Natural killer cell (primary cell): ENCODE data around the gene MSMB. TPM values are rescaled to one million over a fixed set of nuclear protein-coding genes. Genes with fewer than 3 reads are reported as not detected.
"Not testable (repeated sequence)": the region's sequence is repeated elsewhere in the genome, so short reads cannot be mapped to it uniquely, and the experiment has no call there.

ENCODE experiments used
- ATAC-seq, 3 donors: fragments of 150-1000 bp in 2 of 3; fragments of 200-7000 bp in 1 of 3; cut with Tn5 transposase; 1 replicate in 1 of 3; 2 replicates in 2 of 3; pipeline ENCODE4 v1.10.0; 2021; ENCODE audit warnings: mild to moderate bottlenecking in 2 of 3, moderate library complexity in 2 of 3
- DNase-seq, 2 donors: peaks; one replicate each; pipeline versions ENCODE4 v3.0.0 to v3.0.0-alpha.2; 2013 to 2021; ENCODE audit warnings: mixed read lengths in 1 of 2
- H3K27ac ChIP-seq: one replicate; pipeline ENCODE4 v1.5.1; 2013; ENCODE audit warnings: mild to moderate bottlenecking, low read length
- H3K27me3 ChIP-seq: one replicate; pipeline ENCODE4 v1.6.1; 2013; ENCODE audit warnings: low read length; ENCODE audit not compliant: control insufficient read depth, insufficient read depth
- H3K36me3 ChIP-seq: one replicate; pipeline ENCODE4 v1.6.1; 2013; ENCODE audit warnings: low read length; ENCODE audit not compliant: control insufficient read depth, insufficient read depth
- H3K4me1 ChIP-seq: one replicate; pipeline ENCODE4 v1.6.1; 2013; ENCODE audit warnings: low read length; ENCODE audit not compliant: control insufficient read depth, insufficient read depth
- H3K4me3 ChIP-seq: one replicate; pipeline ENCODE4 v1.5.1; 2013; ENCODE audit warnings: low read length
- H3K9me3 ChIP-seq: one replicate; pipeline ENCODE4 v1.6.1; 2013; ENCODE audit warnings: low read length; ENCODE audit not compliant: control insufficient read depth, insufficient read depth
- H3K27ac Mint-ChIP-seq, 2 donors: one replicate each; pipeline ENCODE4 v1.8.0; 2022; ENCODE audit warnings: mild to moderate bottlenecking in 2 of 2, mixed read lengths in 2 of 2, moderate library complexity in 1 of 2
- H3K27me3 Mint-ChIP-seq, 2 donors: one replicate each; pipeline ENCODE4 v1.8.0; 2022; ENCODE audit warnings: low read depth in 2 of 2, mixed read lengths in 2 of 2
- H3K36me3 Mint-ChIP-seq: one replicate; pipeline ENCODE4 v1.8.0; 2022; ENCODE audit warnings: mixed read lengths
- H3K4me1 Mint-ChIP-seq, 2 donors: one replicate each; pipeline ENCODE4 v1.8.0; 2022; ENCODE audit warnings: mixed read lengths in 2 of 2
- H3K4me3 Mint-ChIP-seq: one replicate; pipeline ENCODE4 v1.8.0; 2022; ENCODE audit warnings: mild to moderate bottlenecking, moderate library complexity, mixed read lengths
- H3K9me3 Mint-ChIP-seq, 2 donors: one replicate each; pipeline ENCODE4 v1.8.0; 2022; ENCODE audit warnings: mixed read lengths in 2 of 2
- WGBS: methylation state at CpG from one replicate; pipeline ENCODE4 v1.1.7; 2013; ENCODE audit warnings: missing lambda C conversion rate; ENCODE audit not compliant: insufficient coverage; 5-methylcytosine and 5-hydroxymethylcytosine counted together
- intact Hi-C: fragments of 100-400 bp; cut with micrococcal nuclease; formaldehyde crosslinking; loops from one replicate; pipeline ENCODE4 v1.14.2; 2022
- total RNA-seq, 4 donors: library from RNA; stranded (reverse); fragments of 120-200 nt in 1 of 4; gene quantifications; one replicate each; pipeline versions ENCODE4 v1.2.3 to v1.2.4, GENCODE V29; 2013 to 2022
- TF ChIP-seq, protein P1 (sequence below): fragments of 200-600 bp; IDR thresholded peaks from one replicate; pipeline ENCODE4 v1.8.0; 2022; ENCODE audit warnings: antibody characterized with exemption

Gene MSMB
- total RNA-seq, 3 donors from 2014 or later (not counting 1 experiment from before 2014, with no cell fraction given) = not detected

DNA sequence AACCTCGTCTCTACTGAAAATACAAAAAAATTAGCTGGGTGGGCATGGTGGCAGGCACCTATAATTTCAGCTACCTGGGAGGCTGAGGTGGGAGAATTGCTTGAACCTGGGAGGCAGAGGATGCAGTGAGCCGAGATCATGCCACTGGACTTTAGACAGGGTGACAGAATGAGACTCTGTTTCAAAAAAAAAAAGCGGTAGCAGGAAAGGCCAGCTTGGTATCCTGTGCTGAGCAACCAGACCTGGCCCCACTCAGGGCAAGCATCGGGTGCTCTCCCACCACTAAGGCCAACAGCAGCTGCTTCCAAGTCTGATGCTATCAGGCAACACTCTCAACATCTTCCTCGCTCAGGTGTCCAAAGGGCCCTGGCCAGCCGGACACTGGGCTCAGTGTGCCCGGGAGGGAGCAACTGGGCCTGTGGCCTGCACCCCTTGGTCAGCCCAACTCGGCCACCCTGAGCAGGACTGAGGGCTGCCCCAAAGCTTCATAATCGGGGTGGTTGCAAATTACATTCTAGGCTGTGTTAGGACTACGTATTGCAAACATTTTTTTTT is 44.3 kb upstream of the MSMB start:
- Mint-ChIP-seq H3K36me3 (no peaks in the 10 kb centered on the region), H3K4me3 (no peak overlapping the region), H3K27ac (peak overlapping the region; percentile 10 to 30), H3K27me3 (no peaks in the 10 kb centered on the region), H3K9me3 (no peaks in the 10 kb centered on the region), H3K4me1 (peaks cover 0 to 3% of the 10 kb centered on the region in 2 donors)
- Histone ChIP-seq H3K27me3 (no peaks in the 10 kb centered on the region), H3K9me3 (no peaks in the 10 kb centered on the region), H3K27ac (no peak overlapping the region), H3K4me3 (no peak overlapping the region), H3K4me1 (peaks cover 56% of the 10 kb centered on the region), H3K36me3 (no peaks in the 10 kb centered on the region)
- intact Hi-C loops = no loop called here
- ATAC-seq (no peak), DNase-seq (no peak)
- WGBS = 94% methylated on average over 10 of the region's 10 CpGs
- TF ChIP-seq, protein P1, sequence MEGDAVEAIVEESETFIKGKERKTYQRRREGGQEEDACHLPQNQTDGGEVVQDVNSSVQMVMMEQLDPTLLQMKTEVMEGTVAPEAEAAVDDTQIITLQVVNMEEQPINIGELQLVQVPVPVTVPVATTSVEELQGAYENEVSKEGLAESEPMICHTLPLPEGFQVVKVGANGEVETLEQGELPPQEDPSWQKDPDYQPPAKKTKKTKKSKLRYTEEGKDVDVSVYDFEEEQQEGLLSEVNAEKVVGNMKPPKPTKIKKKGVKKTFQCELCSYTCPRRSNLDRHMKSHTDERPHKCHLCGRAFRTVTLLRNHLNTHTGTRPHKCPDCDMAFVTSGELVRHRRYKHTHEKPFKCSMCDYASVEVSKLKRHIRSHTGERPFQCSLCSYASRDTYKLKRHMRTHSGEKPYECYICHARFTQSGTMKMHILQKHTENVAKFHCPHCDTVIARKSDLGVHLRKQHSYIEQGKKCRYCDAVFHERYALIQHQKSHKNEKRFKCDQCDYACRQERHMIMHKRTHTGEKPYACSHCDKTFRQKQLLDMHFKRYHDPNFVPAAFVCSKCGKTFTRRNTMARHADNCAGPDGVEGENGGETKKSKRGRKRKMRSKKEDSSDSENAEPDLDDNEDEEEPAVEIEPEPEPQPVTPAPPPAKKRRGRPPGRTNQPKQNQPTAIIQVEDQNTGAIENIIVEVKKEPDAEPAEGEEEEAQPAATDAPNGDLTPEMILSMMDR = no peak

DNA sequence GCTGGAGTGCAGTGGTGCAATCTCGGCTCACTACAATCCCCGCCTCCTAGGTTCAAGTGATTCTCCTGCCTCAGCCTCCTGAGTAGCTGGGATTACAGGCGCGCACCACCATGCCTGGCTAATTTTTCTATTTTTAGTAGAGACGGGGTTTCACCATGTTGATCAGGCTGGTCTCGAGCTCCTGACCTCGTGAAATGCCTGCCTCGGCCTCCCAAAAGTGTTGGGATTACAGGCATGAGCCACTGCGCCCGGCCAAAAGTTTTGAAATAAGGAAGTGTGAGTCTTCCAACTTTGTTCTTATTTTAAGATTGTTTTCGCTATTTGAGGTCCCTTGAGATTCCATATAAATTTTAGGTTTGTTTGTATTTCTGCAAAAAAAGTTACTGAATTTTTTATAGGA is 41.3 kb upstream of the MSMB start:
- H3K4me1 Mint-ChIP-seq, H3K27me3 ChIP-seq, H3K27me3 Mint-ChIP-seq, H3K36me3 Mint-ChIP-seq, H3K27ac ChIP-seq, intact Hi-C loops, H3K4me3 ChIP-seq, H3K27ac Mint-ChIP-seq, H3K9me3 ChIP-seq, H3K4me3 Mint-ChIP-seq, DNase-seq, H3K9me3 Mint-ChIP-seq, H3K36me3 ChIP-seq, ATAC-seq: not testable (repeated sequence)
- WGBS = 90% methylated on average over 11 of the region's 11 CpGs
- H3K4me1 ChIP-seq = peaks cover 26% of the 10 kb centered on the region

DNA sequence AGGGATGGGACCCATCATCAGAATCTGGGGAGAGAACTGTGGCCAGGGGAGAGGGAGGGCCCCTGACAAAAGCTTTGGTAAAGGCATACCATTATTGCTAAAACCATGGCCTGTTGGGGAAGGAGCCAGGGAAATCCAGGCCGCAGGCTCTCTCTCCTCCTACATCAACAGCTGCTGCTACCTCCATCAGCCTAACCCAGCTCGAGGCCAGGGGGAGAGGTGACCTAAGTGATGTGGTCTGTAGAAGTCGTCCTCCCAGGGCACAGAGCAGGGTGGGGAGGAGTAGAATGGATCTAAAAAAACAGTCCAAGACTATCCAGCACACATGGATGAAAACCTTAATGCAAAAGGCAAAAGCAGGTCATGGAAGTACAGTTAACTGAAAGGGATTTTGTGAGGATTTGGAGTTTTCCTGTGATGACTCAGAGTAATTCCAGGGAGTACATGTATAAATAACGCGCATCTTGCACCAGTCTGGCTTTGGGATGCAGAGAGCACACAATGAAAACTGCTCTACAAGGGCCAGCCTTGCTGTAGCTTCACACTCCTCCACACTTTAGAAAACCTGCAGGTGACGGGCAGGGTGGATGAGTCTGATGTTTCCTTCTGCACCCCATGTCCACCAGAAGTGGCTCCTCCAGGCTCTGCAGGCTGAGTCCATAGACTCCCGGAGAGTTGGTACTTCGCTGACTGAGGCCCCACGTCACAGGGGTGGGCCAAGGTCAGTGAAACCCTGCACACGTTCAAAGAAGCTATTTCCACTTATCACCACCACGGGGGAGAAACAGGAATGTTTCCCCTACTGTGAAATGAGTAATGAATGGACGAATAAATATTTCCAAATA is 38.5 kb upstream of the MSMB start:
- no peak overlapping the region for H3K4me3 Mint-ChIP-seq
- TF ChIP-seq, protein P1 = no peak
- ATAC-seq (no peak), DNase-seq (no peak)
- WGBS = 86% methylated on average over 7 of the region's 12 CpGs
- no peaks in the 10 kb centered on the region for H3K27me3 ChIP-seq
- H3K36me3 Mint-ChIP-seq = no peaks in the 10 kb centered on the region
- intact Hi-C loops = no loop called here
- H3K4me1 Mint-ChIP-seq = peaks cover 0 to 22% of the 10 kb centered on the region in 2 donors
- no peaks in the 10 kb centered on the region for H3K27me3 Mint-ChIP-seq
- no peaks in the 10 kb centered on the region for H3K9me3 Mint-ChIP-seq
- H3K4me3 ChIP-seq = no peak overlapping the region
- H3K4me1 ChIP-seq = peaks cover 27% of the 10 kb centered on the region
- H3K36me3 ChIP-seq = no peaks in the 10 kb centered on the region
- no peak overlapping the region for H3K27ac ChIP-seq
- no peak overlapping the region for H3K27ac Mint-ChIP-seq
- no peaks in the 10 kb centered on the region for H3K9me3 ChIP-seq

DNA sequence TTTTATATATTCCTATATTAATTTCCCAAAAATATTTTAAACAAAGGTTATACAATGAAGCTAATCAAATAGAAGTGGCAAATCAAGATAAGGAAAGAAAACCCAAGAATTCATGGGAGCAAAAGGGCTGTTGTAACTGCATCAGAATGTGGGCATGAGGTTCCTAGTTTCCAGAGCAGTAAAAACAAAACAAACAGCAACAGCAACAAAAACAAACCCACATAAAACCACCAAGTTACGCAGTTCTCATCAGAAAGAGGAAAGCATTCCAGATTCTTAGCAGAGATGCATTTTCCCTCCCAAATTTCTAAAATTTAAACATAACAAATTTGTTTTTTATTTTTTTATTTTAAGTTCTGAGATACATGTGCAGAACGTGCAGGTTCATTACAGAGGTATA is 34.8 kb upstream of the MSMB start:
- Histone ChIP-seq H3K9me3 (no peaks in the 10 kb centered on the region), H3K4me3 (no peak overlapping the region), H3K27me3 (no peaks in the 10 kb centered on the region), H3K4me1 (peaks cover 38% of the 10 kb centered on the region), H3K27ac (no peak overlapping the region), H3K36me3 (no peaks in the 10 kb centered on the region)
- Mint-ChIP-seq H3K27me3 (peaks cover 0 to 3% of the 10 kb centered on the region in 2 donors), H3K27ac (no peak overlapping the region), H3K36me3 (no peaks in the 10 kb centered on the region), H3K9me3 (no peaks in the 10 kb centered on the region), H3K4me3 (no peak overlapping the region), H3K4me1 (peaks cover 0 to 42% of the 10 kb centered on the region in 2 donors)
- ATAC-seq = no peak
- DNase-seq = no peak
- TF ChIP-seq, protein P1 = no peak
- intact Hi-C loops = no loop called here
- WGBS = 59% methylated on average over 2 of the region's 2 CpGs
